DMS 273 (cell line): ENCODE data around the gene PIK3CD.

Experiments
- DNase-seq: peaks from one replicate; lab custom pipeline; 2025; ENCODE audit not compliant: unreplicated experiment; lab: John Stamatoyannopoulos, UW

The PIK3CD gene

GRCh38 chr1:9716404-9717192 is 65.1 kb downstream of the PIK3CD start:
- no peak for DNase-seq

GRCh38 chr1:9717193-9718005 is 65.9 kb downstream of the PIK3CD start:
- DNase-seq: no peak

GRCh38 chr1:9718006-9718680 is 66.6 kb downstream of the PIK3CD start:
- no peak for DNase-seq

- DNase-seq: no peak
These were observed 68.6 kb downstream of the PIK3CD start for GRCh38 chr1:9719978-9720722.

- no peak for DNase-seq
These were observed 69.5 kb downstream of the PIK3CD start for GRCh38 chr1:9720785-9721605.

GRCh38 chr1:9721606-9722377 is 70.3 kb downstream of the PIK3CD start:
- peak; percentile 77 for DNase-seq

- no peak for DNase-seq
These were observed 70.8 kb downstream of the PIK3CD start for GRCh38 chr1:9722378-9722749.

GRCh38 chr1:9723068-9723805 is 71.7 kb downstream of the PIK3CD start:
- DNase-seq: no peak

GRCh38 chr1:9723926-9724325 is 72.4 kb downstream of the PIK3CD start:
- no peak for DNase-seq

GRCh38 chr1:9724706-9725476 is 73.4 kb downstream of the PIK3CD start:
- peak; percentile 83 for DNase-seq

GRCh38 chr1:9726406-9726805 is 74.9 kb downstream of the PIK3CD start:
- no peak for DNase-seq

- no peak for DNase-seq
These were observed 75.5 kb downstream of the PIK3CD start for GRCh38 chr1:9726905-9727595.

GRCh38 chr1:9728451-9729295 is 77.1 kb downstream of the PIK3CD start:
- DNase-seq: no peak

GRCh38 chr1:9729523-9729922 is 78.0 kb downstream of the PIK3CD start:
- no peak for DNase-seq

- DNase-seq: no peak
These were observed 78.8 kb downstream of the PIK3CD start for GRCh38 chr1:9730096-9730901.
